K562 (cell line): Measurements from ENCODE around the gene TRPM8. TPM values are rescaled to one million over a fixed set of nuclear protein-coding genes. Genes with fewer than 3 reads are reported as not detected.

ENCODE experiments used
- ATAC-seq: fragments of 200-7000 bp; cut with Tn5 transposase; 3 replicates; pipeline ENCODE4 v1.9.1; 2020; ENCODE audit warnings: moderate library complexity
- BruUV-seq: library from RNA; stranded (reverse); fragments of 400-500 nt; replicated peaks from 2 replicates; lab custom pipeline; 2021; lab: Mats Ljungman, UMichigan
- CTCF ChIA-PET: fragments of 300-600 bp; formaldehyde crosslinking; extraction: SDS; loops from one replicate; lab custom pipeline; 2021; ENCODE audit warnings: low intra/inter-chr PET ratio; lab: Yijun Ruan, JAX
- POLR2A ChIA-PET: fragments of 300-600, 350-650 bp; sonication (Branson Sonifier 250); formaldehyde crosslinking; extraction: SDS; loops from one replicate; lab custom pipeline; 2021; ENCODE audit warnings: antibody characterized with exemption, inconsistent platforms; lab: Yijun Ruan, JAX
- DNase-seq, 4 experiments: peaks; one replicate each; pipeline versions ENCODE4 v3.0.0 to v3.0.0-alpha.2; 2011 to 2018; ENCODE audit warnings: low spot score in 3 of 4, mixed read lengths in 3 of 4; ENCODE audit errors: extremely low read depth in 1 of 4
- FAIRE-seq: peaks from 2 replicates; lab custom pipeline; 2011; peaks lifted over from hg19 to GRCh38; lab: Jason Lieb, UNC
- H2AFZ ChIP-seq: 2 replicates; pipeline ENCODE4 v1.6.0; 2011; ENCODE audit warnings: low read depth, low read length, control low read depth, inconsistent platforms
- H3K27ac ChIP-seq: fragments of 200-600 bp; 3 replicates; pipeline ENCODE4 v1.8.0; 2011; ENCODE audit warnings: low read depth, mild to moderate bottlenecking, control low read depth, inconsistent platforms, low read length, moderate library complexity, mixed read lengths; ENCODE audit errors: extremely low read depth
- H3K27me3 ChIP-seq, 2 experiments: fragments of 300-600 bp in 1 of 2; 2 replicates in 1 of 2; 3 replicates in 1 of 2; pipeline versions ENCODE4 v1.6.0 to v1.8.0; 2011; ENCODE audit warnings: inconsistent platforms in 2 of 2, low read length in 2 of 2, mild to moderate bottlenecking in 1 of 2, mixed read lengths in 1 of 2, moderate library complexity in 1 of 2; ENCODE audit not compliant: control insufficient read depth in 2 of 2, insufficient read depth in 2 of 2
- H3K36me3 ChIP-seq: fragments of 300-600 bp; 3 replicates; pipeline ENCODE4 v1.8.0; 2011; ENCODE audit warnings: mild to moderate bottlenecking, low read length, inconsistent platforms; ENCODE audit not compliant: control insufficient read depth, insufficient read depth
- H3K4me1 ChIP-seq, 2 experiments: fragments of 200-600 bp in 1 of 2; replicated peaks in 1 of 2; 2 replicates in 1 of 2; 3 replicates in 1 of 2; pipeline versions ENCODE4 v1.5.1 to v1.8.0; 2011; ENCODE audit warnings: inconsistent platforms in 2 of 2, low read length in 2 of 2, mild to moderate bottlenecking in 1 of 2, mixed read lengths in 1 of 2, moderate library complexity in 1 of 2; ENCODE audit not compliant: control insufficient read depth in 2 of 2, insufficient read depth in 2 of 2
- H3K4me2 ChIP-seq: 2 replicates; pipeline ENCODE4 v1.6.1; 2011; ENCODE audit warnings: low read length, control low read depth, inconsistent platforms, mixed read lengths; ENCODE audit not compliant: insufficient read depth
- H3K4me3 ChIP-seq: fragments of 200-600 bp; sonication (generic), shearing (Covaris generic); 2 replicates; pipeline ENCODE4 v1.5.1; 2016; ENCODE audit warnings: control low read depth, inconsistent platforms
- H3K79me2 ChIP-seq: fragments of 200-600 bp; 3 replicates; pipeline ENCODE4 v1.8.0; 2011; ENCODE audit warnings: low read length, inconsistent platforms; ENCODE audit not compliant: control insufficient read depth, insufficient read depth
- H3K9ac ChIP-seq, 2 experiments: 2 replicates each; pipeline versions ENCODE4 v1.6.0 to v1.6.1; 2011; ENCODE audit warnings: low read depth in 2 of 2, low read length in 2 of 2, control low read depth in 1 of 2, inconsistent platforms in 1 of 2, mild to moderate bottlenecking in 1 of 2, mixed read lengths in 1 of 2; ENCODE audit not compliant: insufficient read depth in 1 of 2
- H3K9me1 ChIP-seq: one replicate; pipeline ENCODE4 v1.6.0; 2011; ENCODE audit warnings: inconsistent platforms, mild to moderate bottlenecking, low read length, moderate library complexity; ENCODE audit not compliant: control insufficient read depth, insufficient read depth
- H3K9me3 ChIP-seq: replicated peaks from 2 replicates; pipeline ENCODE4 v1.5.1; 2011; ENCODE audit warnings: low read depth, low read length, inconsistent platforms; ENCODE audit not compliant: control insufficient read depth, insufficient read depth
- H4K20me1 ChIP-seq: replicated peaks from 2 replicates; pipeline ENCODE4 v1.6.1; 2011; ENCODE audit warnings: low read length, inconsistent platforms, mixed read lengths; ENCODE audit not compliant: control insufficient read depth, insufficient read depth
- CAMTA2 ChIP-seq: fragments of 250-450 bp; sonication (Bioruptor Pico); conservative IDR thresholded peaks from 2 replicates; pipeline ENCODE4 v1.5.1; 2022
- CHD7 ChIP-seq: fragments of 200-600 bp; sonication (generic); IDR thresholded peaks from one replicate; pipeline ENCODE4 v1.6.1; 2012; ENCODE audit warnings: mild to moderate bottlenecking, low read depth, low read length, inconsistent platforms
- E4F1 ChIP-seq: fragments of 250-450 bp; sonication (Bioruptor Pico); IDR thresholded peaks from 2 replicates; pipeline ENCODE4 v1.5.0; 2021; ENCODE audit warnings: mild to moderate bottlenecking, borderline replicate concordance
- IRF9 ChIP-seq: fragments of 450-650 bp; IDR thresholded peaks from 2 replicates; pipeline ENCODE4 v1.6.1; 2016; ENCODE audit warnings: missing biosample characterization, missing genetic modification characterization
- ZFX ChIP-seq: sonication (generic); formaldehyde crosslinking; IDR thresholded peaks from 2 replicates; pipeline ENCODE4 v1.8.0; 2022; ENCODE audit warnings: mild to moderate bottlenecking, missing genetic modification reagents, moderate library complexity
- WGBS: fragments of 100-300 bp; shearing (Covaris generic); methylation state at CpG from one replicate; pipeline ENCODE4 v1.1.6; 2016; ENCODE audit warnings: low coverage, mixed read lengths; ENCODE audit not compliant: insufficient coverage; ENCODE audit errors: missing lambda C conversion rate; 5-methylcytosine and 5-hydroxymethylcytosine counted together
- in situ Hi-C: fragments of 300-500 bp; cut with MboI; formaldehyde crosslinking; loops from 4 replicates; pipeline ENCODE4 v1.15.0; 2018; ENCODE audit warnings: inconsistent platforms, mixed read lengths
- intact Hi-C: fragments of 100-400 bp; cut with micrococcal nuclease; formaldehyde crosslinking; loops from 2 replicates; pipeline ENCODE4 v1.14.2; 2022
- polyA plus RNA-seq, 8 experiments: library from polyadenylated mRNA; depleted of rRNA in 4 of 8; stranded (reverse) in 5 of 8; unstranded in 3 of 8; fragments of >200 nt; fragmentation: Nextera tagmentation in 2 of 8; fragmentation: Illumina TruSeq in 1 of 8; extraction: Ambion mirVana in 2 of 8; extraction: Trizol in 1 of 8; gene quantifications; 2 replicates each; pipeline versions ENCODE4 v1.2.1 to v1.2.3, GENCODE V29; 2011 to 2014; ENCODE audit warnings: inconsistent platforms in 1 of 8, missing spikeins in 1 of 8
- total RNA-seq, 7 experiments: library from RNA; depleted of rRNA in 6 of 7; stranded (reverse); fragments of >200 nt in 6 of 7; fragmentation: Illumina TruSeq in 2 of 7; extraction: Trizol in 2 of 7; gene quantifications; 2 replicates each; pipeline versions ENCODE4 v1.2.1 to v1.2.3, GENCODE V29; 2011 to 2021; ENCODE audit warnings: low replicate concordance in 1 of 7

The TRPM8 gene
- total and polyA plus RNA-seq, 9 of the 15 experiments (the other 6 are each of a cell fraction or from before 2014, with no cell fraction given): not detected

- in situ Hi-C loops (no loop called here), intact Hi-C loops (no loop called here)
- DNase-seq (no peak), ATAC-seq (no peak), FAIRE-seq (no peak)
- WGBS: 0% methylated on average over 1 of the region's 1 CpG
- Histone ChIP-seq H3K27me3 (peaks cover 5 to 35% of the 10 kb centered on the region in 2 experiments; a peak in 4 of 5 replicates), H4K20me1 (no peaks in the 10 kb centered on the region), H3K9ac (no peak overlapping the region), H3K27ac (no peak overlapping the region), H3K36me3 (no peaks in the 10 kb centered on the region), H3K4me3 (no peak overlapping the region), H2AFZ (no peak overlapping the region), H3K79me2 (no peaks in the 10 kb centered on the region), H3K9me1 (no peaks in the 10 kb centered on the region), H3K4me2 (no peak overlapping the region), H3K4me1 (no peaks in the 10 kb centered on the region), H3K9me3 (no peaks in the 10 kb centered on the region)
- BruUV-seq: no TSS peak
- POLR2A ChIA-PET: no interaction called here
- CTCF ChIA-PET: no interaction called here
- TF ChIP-seq CHD7 (no peak), ZFX (CRISPR knock-in tag) (no peak), E4F1 (no peak), CAMTA2 (CRISPR knock-in tag) (no peak), IRF9 (tag) (no peak)
These were observed 5.3 kb downstream of the TRPM8 start for GRCh38 chr2:233922471-233922870.
